Adrenal gland (tissue), 5 donors: ENCODE measurements around the gene SH2D6.

Experiments used
- POLR2A ChIP-seq, 2 donors: fragments of 450-650 bp; IDR thresholded peaks; one replicate each; pipeline ENCODE4 v1.6.1; 2017; ENCODE audit warnings: antibody characterized with exemption in 2 of 2, mild to moderate bottlenecking in 2 of 2, moderate library complexity in 1 of 2
- TF ChIP-seq, protein P1 (sequence below), 6 experiments: fragments of 450-650 bp in 4 of 6; fragments of 200-600 bp in 2 of 6; sonication (generic) in 1 of 6; IDR thresholded peaks; 1 replicate in 5 of 6; 2 replicates in 1 of 6; pipeline versions ENCODE4 v1.5.1 to v1.8.0; 2016 to 2021; ENCODE audit warnings: antibody characterized with exemption in 6 of 6, mild to moderate bottlenecking in 2 of 6, moderate library complexity in 1 of 6
- donor health status: DM: no; HTN: no; CAD: no.

GRCh38 chr2:85410584-85411404 lies 7.7 kb upstream of the SH2D6 start:
- TF ChIP-seq, protein P1, sequence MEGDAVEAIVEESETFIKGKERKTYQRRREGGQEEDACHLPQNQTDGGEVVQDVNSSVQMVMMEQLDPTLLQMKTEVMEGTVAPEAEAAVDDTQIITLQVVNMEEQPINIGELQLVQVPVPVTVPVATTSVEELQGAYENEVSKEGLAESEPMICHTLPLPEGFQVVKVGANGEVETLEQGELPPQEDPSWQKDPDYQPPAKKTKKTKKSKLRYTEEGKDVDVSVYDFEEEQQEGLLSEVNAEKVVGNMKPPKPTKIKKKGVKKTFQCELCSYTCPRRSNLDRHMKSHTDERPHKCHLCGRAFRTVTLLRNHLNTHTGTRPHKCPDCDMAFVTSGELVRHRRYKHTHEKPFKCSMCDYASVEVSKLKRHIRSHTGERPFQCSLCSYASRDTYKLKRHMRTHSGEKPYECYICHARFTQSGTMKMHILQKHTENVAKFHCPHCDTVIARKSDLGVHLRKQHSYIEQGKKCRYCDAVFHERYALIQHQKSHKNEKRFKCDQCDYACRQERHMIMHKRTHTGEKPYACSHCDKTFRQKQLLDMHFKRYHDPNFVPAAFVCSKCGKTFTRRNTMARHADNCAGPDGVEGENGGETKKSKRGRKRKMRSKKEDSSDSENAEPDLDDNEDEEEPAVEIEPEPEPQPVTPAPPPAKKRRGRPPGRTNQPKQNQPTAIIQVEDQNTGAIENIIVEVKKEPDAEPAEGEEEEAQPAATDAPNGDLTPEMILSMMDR (IDR thresholded peaks at IDR 0.05) = no peak
- no peak for TF ChIP-seq POLR2A (IDR thresholded peaks at IDR 0.05)
